Measurements from ENCODE around the gene PTPRA. TPM values are rescaled to one million over a fixed set of nuclear protein-coding genes. Genes with fewer than 3 reads are reported as not detected.

Gene PTPRA
- total RNA-seq, 4 donors from 2014 or later = 54.1 to 85.4 (median 67.0) TPM

GRCh38 chr20:2883726-2884637 lies 10.7 kb downstream of the PTPRA start:
- Histone ChIP-seq H3K9me3 (no peaks in the 10 kb centered on the region), H3K27ac (no peak overlapping the region), H3K36me3 (no peaks in the 10 kb centered on the region), H3K27me3 (no peaks in the 10 kb centered on the region), H3K4me3 (no peak overlapping the region), H3K4me1 (peaks cover 0 to 41% (median 0%) of the 10 kb centered on the region in 3 donors)
- WGBS, 2 donors (ENCODE audit: low coverage in 1 of 2) = 66 to 78% methylated on average over 3 of the region's 3 CpGs
- no peak for ATAC-seq
- no peak for TF ChIP-seq POLR2AphosphoS5 (IDR thresholded peaks at IDR 0.05)
- no peak for TF ChIP-seq POLR2A (IDR thresholded peaks at IDR 0.05)
- TF ChIP-seq EP300 (IDR thresholded peaks at IDR 0.05) = no peak
- TF ChIP-seq CTCF (IDR thresholded peaks at IDR 0.05) = no peak

GRCh38 chr20:2887715-2888114 lies 14.4 kb downstream of the PTPRA start:
- H3K9me3 ChIP-seq = no peaks in the 10 kb centered on the region
- WGBS, 2 donors (ENCODE audit: low coverage in 1 of 2) = 86 to 89% methylated on average over 2 to 3 of the region's 3 CpGs
- peaks cover 0 to 28% (median 6%) of the 10 kb centered on the region in 3 donors for H3K4me1 ChIP-seq
- H3K27ac ChIP-seq = no peak overlapping the region
- no peak for ATAC-seq
- no peaks in the 10 kb centered on the region for H3K36me3 ChIP-seq
- no peaks in the 10 kb centered on the region for H3K27me3 ChIP-seq
- TF ChIP-seq EP300 (IDR thresholded peaks at IDR 0.05) (no peak), POLR2AphosphoS5 (IDR thresholded peaks at IDR 0.05) (no peak), POLR2A (IDR thresholded peaks at IDR 0.05) (no peak), CTCF (IDR thresholded peaks at IDR 0.05) (no peak)
- H3K4me3 ChIP-seq = no peak overlapping the region

GRCh38 chr20:2888224-2888955 lies 15.1 kb downstream of the PTPRA start:
- Histone ChIP-seq H3K4me1 (peaks cover 0 to 29% (median 6%) of the 10 kb centered on the region in 3 donors), H3K36me3 (no peaks in the 10 kb centered on the region), H3K27me3 (no peaks in the 10 kb centered on the region), H3K4me3 (no peak overlapping the region), H3K27ac (no peak overlapping the region), H3K9me3 (no peaks in the 10 kb centered on the region)
- WGBS, 2 donors (ENCODE audit: low coverage in 1 of 2) = 82 to 85% methylated on average over 1 to 3 of the region's 4 CpGs
- TF ChIP-seq EP300 (IDR thresholded peaks at IDR 0.05) (no peak), POLR2A (IDR thresholded peaks at IDR 0.05) (no peak), POLR2AphosphoS5 (IDR thresholded peaks at IDR 0.05) (no peak), CTCF (IDR thresholded peaks at IDR 0.05) (no peak)
- ATAC-seq = no peak

GRCh38 chr20:2889209-2889608 lies 15.9 kb downstream of the PTPRA start:
- 83 to 100% methylated on average over 1 of the region's 1 CpG for WGBS, 2 donors (ENCODE audit: low coverage in 1 of 2)
- H3K9me3 ChIP-seq = no peaks in the 10 kb centered on the region
- no peak for ATAC-seq
- peaks cover 0 to 29% (median 6%) of the 10 kb centered on the region in 3 donors for H3K4me1 ChIP-seq
- H3K27me3 ChIP-seq = no peaks in the 10 kb centered on the region
- H3K36me3 ChIP-seq = no peaks in the 10 kb centered on the region
- TF ChIP-seq POLR2A (IDR thresholded peaks at IDR 0.05) (no peak), CTCF (IDR thresholded peaks at IDR 0.05) (no peak), EP300 (IDR thresholded peaks at IDR 0.05) (no peak), POLR2AphosphoS5 (IDR thresholded peaks at IDR 0.05) (no peak)
- H3K27ac ChIP-seq = no peak overlapping the region
- H3K4me3 ChIP-seq = no peak overlapping the region
